Brain microvascular endothelial cell (primary cell): ENCODE measurements around the gene IKBKE.

Source experiments
- DNase-seq: peaks from one replicate; pipeline ENCODE4 v3.0.0-alpha.2; 2020
- H3K27ac ChIP-seq: fragments of 250-450 bp; sonication (Bioruptor Pico); 2 replicates; pipeline ENCODE4 v1.5.1; 2020; ENCODE audit warnings: mild to moderate bottlenecking, moderate library complexity
- H3K27me3 ChIP-seq: fragments of 250-450 bp; sonication (Bioruptor Pico); replicated peaks from 2 replicates; pipeline ENCODE4 v1.5.1; 2020; ENCODE audit warnings: mild to moderate bottlenecking
- H3K36me3 ChIP-seq: fragments of 250-450 bp; sonication (Bioruptor Pico); replicated peaks from 2 replicates; pipeline ENCODE4 v1.5.1; 2020; ENCODE audit warnings: mild to moderate bottlenecking
- H3K4me3 ChIP-seq: 2 replicates; pipeline ENCODE4 v1.5.1; 2011; ENCODE audit warnings: low read depth, mild to moderate bottlenecking, control low read depth, low read length, moderate library complexity
- CTCF ChIP-seq: IDR thresholded peaks from 2 replicates; pipeline ENCODE4 v1.5.1; 2011; ENCODE audit warnings: low read depth, mild to moderate bottlenecking, moderate library complexity, low read length, control low read depth, inconsistent platforms; ENCODE audit errors: missing control alignments
- in situ Hi-C: cut with HindIII; loops from 2 replicates; pipeline ENCODE4 v1.10.0; 2017; ENCODE audit warnings: low sequenced_read_pairs, low pct_ligation_motif_present

Gene IKBKE

DNA sequence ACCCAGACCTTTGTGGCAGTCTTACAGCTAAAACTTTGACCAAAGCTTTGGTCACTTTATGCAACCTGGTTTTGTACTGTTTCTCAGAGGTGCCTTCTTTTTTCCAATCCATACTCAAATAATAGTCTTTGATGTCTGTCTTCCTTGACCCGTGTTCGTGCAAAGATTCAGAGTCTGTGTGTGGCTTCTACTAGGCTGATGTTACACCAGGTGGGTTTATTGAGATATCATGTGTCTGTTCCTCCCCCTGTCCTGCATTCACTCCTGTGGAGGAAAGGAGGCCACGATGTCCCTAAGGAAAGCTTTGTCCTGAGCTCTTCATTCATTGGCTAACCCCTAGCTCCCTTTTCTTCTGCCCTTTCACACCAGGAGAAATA is 15.0 kb upstream of the IKBKE start:
- H3K27me3 ChIP-seq: no peaks in the 10 kb centered on the region
- H3K27ac ChIP-seq: no peak overlapping the region
- H3K36me3 ChIP-seq: peaks cover 46% of the 10 kb centered on the region
- no peak for TF ChIP-seq CTCF
- no peak for DNase-seq
- in situ Hi-C loops: no loop called here
- no peak overlapping the region for H3K4me3 ChIP-seq

DNA sequence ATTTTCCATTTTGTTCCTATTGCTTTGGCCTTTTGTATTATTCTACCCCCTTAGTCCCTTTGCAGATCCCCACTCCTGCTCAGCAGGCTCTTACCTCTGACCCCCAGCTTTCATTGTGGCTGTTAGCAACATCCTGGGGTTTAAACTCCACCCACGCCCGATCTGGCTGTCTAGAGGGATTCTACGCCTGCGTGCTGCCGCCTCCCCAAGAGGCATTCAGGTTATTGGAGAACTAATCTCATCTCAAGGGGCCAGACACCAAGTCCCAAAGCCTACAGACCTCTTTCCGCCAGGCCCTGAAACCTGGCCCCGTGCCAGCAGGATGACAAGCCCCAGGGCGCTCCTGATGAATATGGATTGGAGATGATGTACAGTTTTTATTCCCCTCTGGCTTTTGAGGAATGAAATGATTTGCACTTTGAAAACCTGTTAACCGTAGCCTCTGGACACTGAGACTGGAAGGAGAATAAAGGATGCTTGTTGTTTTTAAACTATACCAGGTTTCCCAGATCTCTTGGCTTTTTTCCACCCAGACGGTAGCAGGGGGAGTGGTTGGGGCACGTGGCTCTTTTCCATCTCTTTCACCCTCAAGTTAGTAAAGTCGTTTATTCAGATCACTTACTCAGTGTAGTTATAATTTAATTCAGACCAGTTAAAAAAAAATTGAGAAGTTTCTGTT is 14.5 kb upstream of the IKBKE start:
- H3K36me3 ChIP-seq: peaks cover 41% of the 10 kb centered on the region
- H3K27ac ChIP-seq: no peak overlapping the region
- no peak for TF ChIP-seq CTCF
- in situ Hi-C loops: no loop called here
- no peak for DNase-seq
- no peak overlapping the region for H3K4me3 ChIP-seq
- H3K27me3 ChIP-seq: no peaks in the 10 kb centered on the region

- H3K4me3 ChIP-seq: no peak overlapping the region
- H3K36me3 ChIP-seq: peaks cover 36% of the 10 kb centered on the region
- no peak for TF ChIP-seq CTCF
- DNase-seq: no peak
- in situ Hi-C loops: no loop called here
- no peaks in the 10 kb centered on the region for H3K27me3 ChIP-seq
- no peak overlapping the region for H3K27ac ChIP-seq
Observed at GRCh38 chr1:206456577-206457370, 13.5 kb upstream of the IKBKE start.

- no peak overlapping the region for H3K4me3 ChIP-seq
- peaks cover 32% of the 10 kb centered on the region for H3K36me3 ChIP-seq
- in situ Hi-C loops: no loop called here
- no peak for DNase-seq
- H3K27me3 ChIP-seq: no peaks in the 10 kb centered on the region
- no peak overlapping the region for H3K27ac ChIP-seq
- TF ChIP-seq CTCF: no peak
Observed at GRCh38 chr1:206457408-206458120, 12.7 kb upstream of the IKBKE start.

DNA sequence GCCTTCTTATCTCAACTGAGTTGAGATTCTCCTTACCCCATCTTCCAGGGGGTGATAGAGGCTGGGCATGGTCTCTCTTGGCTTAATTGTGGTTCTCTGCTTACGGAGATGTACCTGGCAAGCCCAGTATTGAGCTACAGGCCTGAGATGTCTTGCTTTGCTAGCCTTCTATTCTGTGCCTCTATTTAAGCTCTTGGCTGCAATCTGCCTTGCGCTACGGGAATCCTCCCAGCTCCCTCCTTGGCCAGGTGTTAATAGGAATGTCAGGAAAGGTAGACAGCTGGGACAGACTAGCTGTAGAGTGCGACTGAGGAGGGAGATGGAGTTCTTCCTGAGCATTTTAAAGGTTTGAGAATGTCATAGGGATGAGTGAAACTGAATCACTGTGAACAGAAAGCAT is 10.6 kb upstream of the IKBKE start:
- H3K27ac ChIP-seq: no peak overlapping the region
- in situ Hi-C loops: no loop called here
- peaks cover 17% of the 10 kb centered on the region for H3K36me3 ChIP-seq
- no peak for DNase-seq
- H3K4me3 ChIP-seq: no peak overlapping the region
- H3K27me3 ChIP-seq: no peaks in the 10 kb centered on the region
- no peak for TF ChIP-seq CTCF
